ENCODE results near the gene UMODL1. TPM values are rescaled to one million over a fixed set of nuclear protein-coding genes. Genes with fewer than 3 reads are reported as not detected.

Gene UMODL1
- total and polyA plus RNA-seq, 2 donors (not counting 3 experiments of a cell fraction or from before 2014, with no cell fraction given): not detected

DNA sequence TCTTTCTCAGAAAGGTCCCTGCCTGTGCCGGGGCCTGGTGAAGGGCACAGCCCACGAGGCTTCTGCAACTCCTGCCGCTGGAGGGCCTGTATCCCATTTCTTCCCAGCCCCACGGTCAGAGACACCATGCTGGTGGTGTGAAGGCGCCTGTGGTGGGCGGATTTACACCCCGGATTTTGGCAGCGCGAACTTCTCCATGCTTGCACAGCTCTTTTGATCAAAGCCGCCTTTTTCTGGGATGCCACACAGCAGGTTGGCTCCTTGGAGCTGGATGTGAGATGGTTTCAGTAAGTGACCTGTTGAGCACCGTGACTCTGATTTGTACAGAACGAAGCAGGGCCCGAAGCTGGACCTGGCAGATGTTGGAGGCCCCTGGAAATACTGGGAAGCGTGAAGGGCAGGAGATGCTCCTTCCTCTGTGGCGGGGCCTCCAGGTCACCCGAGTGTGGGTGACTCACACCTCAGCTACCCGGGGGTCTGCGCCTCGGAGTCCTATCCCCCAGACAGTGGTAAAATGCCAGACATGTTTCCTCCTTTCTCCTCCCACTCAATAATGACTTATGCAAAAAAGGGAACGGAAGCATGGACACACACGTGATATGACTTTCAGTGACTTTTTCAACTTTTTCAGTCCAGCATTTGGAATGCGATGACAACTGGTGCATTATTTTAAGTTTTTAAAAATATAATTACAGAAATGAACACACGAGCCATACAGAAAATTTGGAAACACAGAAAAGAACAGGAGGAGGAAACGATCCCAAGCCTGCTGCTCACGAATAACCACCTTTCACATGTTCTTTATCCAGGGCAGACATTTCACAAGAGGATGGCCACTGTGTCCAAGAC lies 9.0 kb downstream of the UMODL1 start:
- no TSS peak for BruUV-seq (replicated peaks)
- H3K79me2 ChIP-seq (ENCODE audit: control insufficient read depth, insufficient read depth, low read length): no peaks in the 10 kb centered on the region
- no peak overlapping the region for H3K4me2 ChIP-seq (ENCODE audit: insufficient read depth, low read length)
- H3K4me3 ChIP-seq (replicated peaks in 1 of 3; ENCODE audit: insufficient read depth in 1 of 3, low read depth in 1 of 3, low read length in 3 of 3): no peak overlapping the region
- intact Hi-C loops (cut with micrococcal nuclease): no loop called here
- no peaks in the 10 kb centered on the region for H3K36me3 ChIP-seq (ENCODE audit: control insufficient read depth in 2 of 2, extremely low read depth in 1 of 2, insufficient read depth in 2 of 2, low read length in 2 of 2)
- no peak overlapping the region for H2AFZ ChIP-seq (ENCODE audit: low read depth, low read length)
- CTCF ChIA-PET: interaction anchor here (1.4 to 2.1 kb wide), 2 partner anchors 28 to 37 kb away, joined by 3 to 7 read pairs; no protein-coding TSS in a partner anchor
- H3K27ac ChIP-seq (ENCODE audit: insufficient read depth, low read depth, low read length): no peak overlapping the region
- FAIRE-seq: no peak
- dilution Hi-C loops (cut with MboI; ENCODE audit: extremely low pct_ligation_motif_present, low sequenced_read_pairs): no loop called here
- H3K27me3 ChIP-seq (ENCODE audit: control insufficient read depth in 2 of 2, insufficient read depth in 2 of 2, low read length in 2 of 2): peaks cover 0 to 3% of the 10 kb centered on the region in 2 experiments
- no peak overlapping the region for H3K9ac ChIP-seq (replicated peaks; ENCODE audit: extremely low read depth, insufficient read depth, low read length)
- H3K9me1 ChIP-seq (replicated peaks; ENCODE audit: control insufficient read depth, extremely low read depth, insufficient read depth, low read length): no peaks in the 10 kb centered on the region
- no peaks in the 10 kb centered on the region for H3K9me3 ChIP-seq (replicated peaks; ENCODE audit: control insufficient read depth, insufficient read depth, low read length)
- TF ChIP-seq GATA2 (IDR thresholded peaks at IDR 0.05; ENCODE audit: insufficient read depth, insufficient read length, low read depth, low read length) (no peak), POLR2AphosphoS5 (IDR thresholded peaks at IDR 0.05; ENCODE audit: insufficient read depth, low read depth, low read length) (no peak), EZH2 (IDR thresholded peaks at IDR 0.05; ENCODE audit: borderline replicate concordance, low read depth, low read length, severe bottlenecking) (no peak), POLR2A (IDR thresholded peaks at IDR 0.05; ENCODE audit: low read depth, low read length) (no peak)
- TF ChIP-seq, protein P1, sequence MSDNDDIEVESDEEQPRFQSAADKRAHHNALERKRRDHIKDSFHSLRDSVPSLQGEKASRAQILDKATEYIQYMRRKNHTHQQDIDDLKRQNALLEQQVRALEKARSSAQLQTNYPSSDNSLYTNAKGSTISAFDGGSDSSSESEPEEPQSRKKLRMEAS (IDR thresholded peaks at IDR 0.05; ENCODE audit: insufficient read depth, insufficient read length): no peak
- POLR2A ChIA-PET: no interaction called here
- H3K4me1 ChIP-seq (ENCODE audit: control insufficient read depth, extremely low read depth, insufficient read depth, low read length): no peaks in the 10 kb centered on the region
- H4K20me1 ChIP-seq (replicated peaks; ENCODE audit: control insufficient read depth, extremely low read depth, insufficient read depth, low read length): no peaks in the 10 kb centered on the region
- no peak for DNase-seq (ENCODE audit: low read depth, low spot score)

GRCh38 chr21:42080788-42081083 lies 9.6 kb downstream of the UMODL1 start:
- Histone ChIP-seq H3K27me3 (ENCODE audit: control insufficient read depth in 2 of 2, insufficient read depth in 2 of 2, low read length in 2 of 2) (peaks cover 0 to 3% of the 10 kb centered on the region in 2 experiments), H3K4me3 (replicated peaks in 1 of 3; ENCODE audit: insufficient read depth in 1 of 3, low read depth in 1 of 3, low read length in 3 of 3) (no peak overlapping the region), H3K4me1 (ENCODE audit: control insufficient read depth, extremely low read depth, insufficient read depth, low read length) (no peaks in the 10 kb centered on the region), H3K27ac (ENCODE audit: insufficient read depth, low read depth, low read length) (no peak overlapping the region), H3K9me3 (replicated peaks; ENCODE audit: control insufficient read depth, insufficient read depth, low read length) (no peaks in the 10 kb centered on the region), H3K4me2 (ENCODE audit: insufficient read depth, low read length) (no peak overlapping the region), H3K9ac (replicated peaks; ENCODE audit: extremely low read depth, insufficient read depth, low read length) (no peak overlapping the region), H3K36me3 (ENCODE audit: control insufficient read depth in 2 of 2, extremely low read depth in 1 of 2, insufficient read depth in 2 of 2, low read length in 2 of 2) (no peaks in the 10 kb centered on the region), H3K9me1 (replicated peaks; ENCODE audit: control insufficient read depth, extremely low read depth, insufficient read depth, low read length) (no peaks in the 10 kb centered on the region), H2AFZ (ENCODE audit: low read depth, low read length) (no peak overlapping the region), H4K20me1 (replicated peaks; ENCODE audit: control insufficient read depth, extremely low read depth, insufficient read depth, low read length) (no peaks in the 10 kb centered on the region), H3K79me2 (ENCODE audit: control insufficient read depth, insufficient read depth, low read length) (no peaks in the 10 kb centered on the region)
- no peak for TF ChIP-seq POLR2AphosphoS5 (IDR thresholded peaks at IDR 0.05; ENCODE audit: insufficient read depth, low read depth, low read length)
- BruUV-seq (replicated peaks): no TSS peak
- intact Hi-C loops (cut with micrococcal nuclease) (no loop called here), dilution Hi-C loops (cut with MboI; ENCODE audit: extremely low pct_ligation_motif_present, low sequenced_read_pairs) (no loop called here)
- POLR2A ChIA-PET: no interaction called here
- DNase-seq (ENCODE audit: low read depth, low spot score) (no peak), FAIRE-seq (no peak)
- CTCF ChIA-PET: interaction anchor here (1.0 to 2.1 kb wide), 3 partner anchors 10 to 36 kb away, joined by 3 to 7 read pairs (median 5); no protein-coding TSS in a partner anchor

Data from endothelial cell of umbilical vein (primary cell).